Measurements from ENCODE around the gene ROBO1. TPM values are rescaled to one million over a fixed set of nuclear protein-coding genes. Genes with fewer than 3 reads are reported as not detected.

Gene ROBO1
- total RNA-seq, 1 donor from 2014 or later, result 3.1 TPM

GRCh38 chr3:79378064-79378463, 389.7 kb downstream of the ROBO1 start:
- Mint-ChIP-seq H3K4me3 (no peak overlapping the region), H3K36me3 (ENCODE audit: low read depth) (no peaks in the 10 kb centered on the region), H3K9me3 (peaks cover 7% of the 10 kb centered on the region), H3K27ac (no peak overlapping the region), H3K27me3 (no peaks in the 10 kb centered on the region), H3K4me1 (no peaks in the 10 kb centered on the region)
- ChIA-PET POLR2A (no interaction called here), CTCF (no interaction called here)
- no peak for TF ChIP-seq CTCF (IDR thresholded peaks at IDR 0.05)
- intact Hi-C loops (cut with micrococcal nuclease), result no loop called here
- DNase-seq (no peak), ATAC-seq (ENCODE audit: low read depth) (no peak)

DNA sequence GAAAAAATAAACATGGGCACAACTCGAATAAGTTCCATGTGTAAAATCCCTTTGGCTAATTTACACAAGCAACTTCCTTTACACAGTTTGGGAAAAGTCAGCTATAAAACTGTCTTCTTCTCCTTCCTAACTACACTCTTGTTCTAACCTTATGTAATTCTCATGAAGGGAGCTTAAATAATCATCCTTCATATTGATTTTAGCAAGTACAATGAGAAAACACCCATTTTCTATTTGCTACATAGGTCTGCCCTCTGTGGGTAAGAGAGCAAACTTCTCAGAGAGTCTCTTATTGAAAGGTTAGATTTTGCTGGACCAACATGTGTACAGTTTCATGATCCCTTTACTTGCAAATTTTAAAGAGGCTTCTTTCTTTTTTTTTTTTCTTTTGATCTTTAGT, 398.5 kb downstream of the ROBO1 start:
- DNase-seq (no peak), ATAC-seq (ENCODE audit: low read depth) (no peak)
- Mint-ChIP-seq H3K4me3 (no peak overlapping the region), H3K27me3 (no peaks in the 10 kb centered on the region), H3K4me1 (no peaks in the 10 kb centered on the region), H3K27ac (no peak overlapping the region), H3K36me3 (ENCODE audit: low read depth) (no peaks in the 10 kb centered on the region), H3K9me3 (peaks cover 5% of the 10 kb centered on the region)
- intact Hi-C loops (cut with micrococcal nuclease), result no loop called here
- TF ChIP-seq CTCF (IDR thresholded peaks at IDR 0.05), result no peak
- ChIA-PET CTCF (no interaction called here), POLR2A (no interaction called here)

GRCh38 chr3:79368403-79368802, 399.4 kb downstream of the ROBO1 start:
- Mint-ChIP-seq H3K36me3 (ENCODE audit: low read depth) (no peaks in the 10 kb centered on the region), H3K4me1 (no peaks in the 10 kb centered on the region), H3K27ac (no peak overlapping the region), H3K9me3 (peaks cover 5% of the 10 kb centered on the region), H3K4me3 (no peak overlapping the region), H3K27me3 (no peaks in the 10 kb centered on the region)
- intact Hi-C loops (cut with micrococcal nuclease), result no loop called here
- ChIA-PET POLR2A (no interaction called here), CTCF (no interaction called here)
- ATAC-seq (ENCODE audit: low read depth) (no peak), DNase-seq (no peak)
- no peak for TF ChIP-seq CTCF (IDR thresholded peaks at IDR 0.05)

DNA sequence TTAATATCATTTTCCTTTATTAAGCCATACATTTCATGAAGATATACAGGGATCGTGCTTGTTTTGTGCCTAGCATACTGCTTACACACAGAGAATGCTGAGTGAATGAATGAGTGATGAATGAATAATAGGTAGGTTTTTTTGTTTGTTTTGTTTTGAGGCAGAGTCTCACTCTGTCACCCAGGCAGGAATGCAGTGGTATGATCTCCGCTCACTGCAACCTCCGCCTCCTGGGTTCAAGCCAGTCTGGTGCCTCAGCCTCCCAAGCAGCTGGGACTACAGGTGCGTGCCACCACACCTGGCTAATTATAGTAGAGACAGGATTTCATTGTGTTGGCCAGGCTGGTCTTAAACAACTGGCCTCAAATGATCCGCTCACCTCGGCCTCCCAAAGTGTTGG, 400.0 kb downstream of the ROBO1 start:
- ChIA-PET CTCF (no interaction called here), POLR2A (no interaction called here)
- no peak for DNase-seq
- Mint-ChIP-seq H3K36me3 (ENCODE audit: low read depth) (no peaks in the 10 kb centered on the region), H3K4me1 (no peaks in the 10 kb centered on the region), H3K27me3 (no peaks in the 10 kb centered on the region), H3K4me3 (no peak overlapping the region), H3K27ac (no peak overlapping the region), H3K9me3 (peaks cover 5% of the 10 kb centered on the region)
- ATAC-seq (ENCODE audit: low read depth), result no peak
- TF ChIP-seq CTCF (IDR thresholded peaks at IDR 0.05), result no peak
- intact Hi-C loops (cut with micrococcal nuclease), result no loop called here

DNA sequence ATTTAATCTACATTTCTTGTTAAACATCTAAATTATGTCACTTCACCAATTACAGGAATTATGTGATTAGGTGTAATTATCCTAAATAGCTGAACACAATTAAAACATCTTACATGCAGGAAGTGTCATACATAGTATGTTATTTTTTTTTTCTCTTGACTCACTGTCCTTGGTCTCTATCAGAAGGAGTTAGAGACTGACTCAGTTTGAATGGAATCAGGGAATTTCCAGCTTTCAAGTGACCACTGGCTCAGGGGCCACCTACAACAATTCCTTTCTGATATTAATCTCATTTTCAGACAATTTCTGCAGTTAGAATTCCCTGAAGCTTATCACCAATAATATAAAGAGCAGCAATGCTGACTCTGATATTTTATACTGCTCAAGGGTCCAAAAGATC, 400.7 kb downstream of the ROBO1 start:
- H3K9me3 Mint-ChIP-seq, result peaks cover 5% of the 10 kb centered on the region
- H3K27ac Mint-ChIP-seq, result no peak overlapping the region
- no peaks in the 10 kb centered on the region for H3K36me3 Mint-ChIP-seq (ENCODE audit: low read depth)
- intact Hi-C loops (cut with micrococcal nuclease), result no loop called here
- H3K4me3 Mint-ChIP-seq, result no peak overlapping the region
- no peaks in the 10 kb centered on the region for H3K4me1 Mint-ChIP-seq
- no peak for DNase-seq
- ChIA-PET CTCF (no interaction called here), POLR2A (no interaction called here)
- no peaks in the 10 kb centered on the region for H3K27me3 Mint-ChIP-seq
- no peak for ATAC-seq (ENCODE audit: low read depth)
- TF ChIP-seq CTCF (IDR thresholded peaks at IDR 0.05), result no peak

All from activated B cell treated with CpG ODN at 0.5 μM for 24 hours (primary cell).